Gastrocnemius medialis (tissue), 4 donors: ENCODE data around the gene C13orf42. TPM values are rescaled to one million over a fixed set of nuclear protein-coding genes. Genes with fewer than 3 reads are reported as not detected.
"Not testable (repeated sequence)": the region's sequence is repeated elsewhere in the genome, so short reads cannot be mapped to it uniquely, and the experiment has no call there.

Source experiments
- ATAC-seq, 2 donors: fragments of 150-250 bp; one replicate each; pipeline ENCODE4 v1.9.1; 2016
- DNase-seq, 2 donors: peaks; one replicate each; pipeline ENCODE4 v3.0.0-alpha.2; 2019
- H3K27ac ChIP-seq, 4 donors: fragments of 200-600 bp; sonication (generic); 1 replicate in 1 of 4; 2 replicates in 3 of 4; pipeline ENCODE4 v1.5.1; 2016 to 2018; ENCODE audit warnings: mild to moderate bottlenecking in 2 of 4, moderate library complexity in 1 of 4
- H3K27me3 ChIP-seq, 3 donors: fragments of 200-600 bp; sonication (generic) in 2 of 3; 1 replicate in 1 of 3; 2 replicates in 2 of 3; pipeline versions ENCODE4 v1.5.1 to v1.6.0; 2016 to 2019; ENCODE audit warnings: mild to moderate bottlenecking in 1 of 3, moderate library complexity in 1 of 3
- H3K36me3 ChIP-seq, 2 donors: fragments of 200-600 bp; sonication (generic) in 1 of 2; one replicate each; pipeline ENCODE4 v1.5.1; 2017 to 2018
- H3K4me1 ChIP-seq, 2 donors: fragments of 200-600 bp; sonication (generic) in 1 of 2; one replicate each; pipeline ENCODE4 v1.5.1; 2016 to 2017; ENCODE audit warnings: mild to moderate bottlenecking in 2 of 2
- H3K4me3 ChIP-seq, 4 donors: fragments of 200-600 bp; sonication (generic) in 3 of 4; 1 replicate in 1 of 4; 2 replicates in 3 of 4; pipeline ENCODE4 v1.5.1; 2016 to 2019; ENCODE audit warnings: mild to moderate bottlenecking in 2 of 4
- H3K9me3 ChIP-seq, 3 donors: fragments of 200-600 bp; sonication (generic) in 2 of 3; 1 replicate in 1 of 3; 2 replicates in 2 of 3; pipeline ENCODE4 v1.5.1; 2016 to 2019
- CTCF ChIP-seq, 5 experiments: fragments of 450-650 bp in 3 of 5; fragments of 200-600 bp in 2 of 5; sonication (generic) in 2 of 5; IDR thresholded peaks in 4 of 5; conservative IDR thresholded peaks in 1 of 5; 1 replicate in 4 of 5; 2 replicates in 1 of 5; pipeline ENCODE4 v1.5.1; 2016 to 2019; ENCODE audit warnings: antibody characterized with exemption in 5 of 5, mild to moderate bottlenecking in 3 of 5, moderate library complexity in 3 of 5
- POLR2A ChIP-seq, 2 donors: fragments of 450-650 bp; IDR thresholded peaks; one replicate each; pipeline ENCODE4 v1.6.1; 2017; ENCODE audit warnings: antibody characterized with exemption in 2 of 2, mild to moderate bottlenecking in 2 of 2, moderate library complexity in 2 of 2
- in situ Hi-C, 4 donors: fragments of 200-750 bp; cut with MboI; loops; one replicate each; pipeline versions ENCODE4 v1.15.0 to v1.8.0; 2017; ENCODE audit warnings: low sequenced_read_pairs in 4 of 4
- intact Hi-C: fragments of 100-400 bp; cut with DNase I; formaldehyde crosslinking; loops from one replicate; pipeline ENCODE4 v1.15.1; 2023; ENCODE audit warnings: low total_unique reads
- total RNA-seq, 4 donors: library from RNA; depleted of rRNA; stranded (reverse); fragments of >200 nt; gene quantifications; one replicate each; pipeline versions ENCODE4 v1.1.0 to v1.2.3, GENCODE V29; 2016

C13orf42 gene
- total RNA-seq, 4 donors from 2014 or later = not detected

GRCh38 chr13:51120873-51121272 lies 9.8 kb upstream of the C13orf42 start:
- H3K36me3 ChIP-seq, H3K27ac ChIP-seq, DNase-seq, H3K9me3 ChIP-seq, H3K4me3 ChIP-seq, H3K27me3 ChIP-seq, H3K4me1 ChIP-seq, ATAC-seq: not testable (repeated sequence)
- TF ChIP-seq CTCF (IDR thresholded peaks at IDR 0.05 in 4 of 5, conservative IDR thresholded peaks at IDR 0.05 in 1 of 5) = peak in 1 of 5 experiments; percentile 9
- intact Hi-C loops = loop anchor here (10.0 kb wide), 1 partner anchor 1004 kb away; the partner anchor contains the start of gene NEK5
- in situ Hi-C loops = loop anchor here in 3 of 4 donors (10.0 to 25.0 kb wide), 2 partner anchors 164 to 166 kb away; no protein-coding TSS in a partner anchor

GRCh38 chr13:51118809-51119431 lies 7.8 kb upstream of the C13orf42 start:
- Histone ChIP-seq H3K4me1 (no peaks in the 10 kb centered on the region), H3K36me3 (no peaks in the 10 kb centered on the region), H3K9me3 (no peaks in the 10 kb centered on the region), H3K27ac (no peak overlapping the region), H3K4me3 (no peak overlapping the region), H3K27me3 (no peaks in the 10 kb centered on the region)
- in situ Hi-C loops = loop anchor here in 1 of 4 donors (25.0 kb wide), 1 partner anchor 168 kb away; no protein-coding TSS in a partner anchor
- intact Hi-C loops = no loop called here
- TF ChIP-seq POLR2A (IDR thresholded peaks at IDR 0.05) (no peak), CTCF (IDR thresholded peaks at IDR 0.05 in 4 of 5, conservative IDR thresholded peaks at IDR 0.05 in 1 of 5) (no peak)
- DNase-seq (no peak), ATAC-seq (no peak)

- H3K27ac ChIP-seq = no peak overlapping the region
- ATAC-seq (no peak), DNase-seq (no peak)
- H3K36me3 ChIP-seq = no peaks in the 10 kb centered on the region
- H3K9me3 ChIP-seq = no peaks in the 10 kb centered on the region
- in situ Hi-C loops (loop anchor here in 1 of 4 donors (25.0 kb wide), 1 partner anchor 173 kb away; no protein-coding TSS in a partner anchor), intact Hi-C loops (no loop called here)
- H3K4me3 ChIP-seq = no peak overlapping the region
- H3K4me1 ChIP-seq = no peaks in the 10 kb centered on the region
- TF ChIP-seq CTCF (IDR thresholded peaks at IDR 0.05 in 4 of 5, conservative IDR thresholded peaks at IDR 0.05 in 1 of 5) (no peak), POLR2A (IDR thresholded peaks at IDR 0.05) (no peak)
- H3K27me3 ChIP-seq = no peaks in the 10 kb centered on the region
Observed at GRCh38 chr13:51113969-51114368, 2.9 kb upstream of the C13orf42 start.

GRCh38 chr13:51113186-51113881 lies 2.3 kb upstream of the C13orf42 start:
- no peak for ATAC-seq
- intact Hi-C loops (no loop called here), in situ Hi-C loops (loop anchor here in 1 of 4 donors (25.0 kb wide), 1 partner anchor 174 kb away; no protein-coding TSS in a partner anchor)

More at GRCh38 chr13:51113186-51113881, 2.3 kb upstream of the C13orf42 start:
- no peak overlapping the region for H3K4me3 ChIP-seq
- H3K36me3 ChIP-seq = no peaks in the 10 kb centered on the region
- no peak for DNase-seq
- H3K9me3 ChIP-seq = no peaks in the 10 kb centered on the region
- no peaks in the 10 kb centered on the region for H3K27me3 ChIP-seq
- TF ChIP-seq CTCF (IDR thresholded peaks at IDR 0.05 in 4 of 5, conservative IDR thresholded peaks at IDR 0.05 in 1 of 5) (no peak), POLR2A (IDR thresholded peaks at IDR 0.05) (no peak)
- no peak overlapping the region for H3K27ac ChIP-seq
- no peaks in the 10 kb centered on the region for H3K4me1 ChIP-seq
